HG03103 (cell line): ENCODE data around the gene PDGFA.

Experiments used
- ATAC-seq: cut with Tn5 transposase; IDR thresholded peaks from one replicate; pipeline ENCODE4 v1.9.1; 2021; ENCODE audit warnings: low read depth; ENCODE audit not compliant: unreplicated experiment

Gene PDGFA

DNA sequence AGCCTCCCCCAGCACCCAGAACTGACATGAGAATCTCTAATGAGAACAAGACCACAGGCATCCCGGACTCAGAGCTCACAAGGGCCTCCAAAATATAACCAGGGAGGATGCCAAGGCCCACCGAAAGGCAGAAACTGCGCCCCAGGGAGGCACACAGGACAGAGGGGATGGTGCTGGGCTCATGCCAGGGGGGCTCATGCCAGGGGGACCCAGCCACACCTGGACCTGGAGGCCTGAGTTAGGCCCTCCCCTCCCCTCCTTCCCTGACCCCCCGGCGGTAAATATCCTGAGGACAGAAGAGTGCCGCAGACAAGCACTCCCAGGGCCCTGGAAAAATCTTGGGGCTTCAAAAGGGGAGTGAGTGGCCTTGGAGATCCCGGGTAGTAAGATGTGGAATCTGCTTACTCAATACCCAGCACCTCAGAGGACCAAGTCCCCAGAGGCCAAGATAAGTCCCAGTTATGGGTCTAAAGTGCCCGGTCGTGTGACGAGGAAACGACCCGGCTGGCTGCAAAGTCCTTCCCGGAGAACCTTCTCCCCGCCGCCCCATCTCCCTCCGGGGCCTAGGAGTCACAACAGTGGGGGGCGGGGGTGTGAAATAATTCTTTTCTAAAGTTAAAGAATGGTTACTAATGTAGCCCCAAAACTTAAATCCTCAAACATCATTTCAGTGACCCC is 11.9 kb downstream of the PDGFA start:
- ATAC-seq, result no peak

GRCh38 chr7:506921-507622 is 12.6 kb downstream of the PDGFA start:
- no peak for ATAC-seq

GRCh38 chr7:506391-506831 is 13.2 kb downstream of the PDGFA start:
- ATAC-seq, result no peak

GRCh38 chr7:505171-505570 is 14.5 kb downstream of the PDGFA start:
- ATAC-seq, result no peak

DNA sequence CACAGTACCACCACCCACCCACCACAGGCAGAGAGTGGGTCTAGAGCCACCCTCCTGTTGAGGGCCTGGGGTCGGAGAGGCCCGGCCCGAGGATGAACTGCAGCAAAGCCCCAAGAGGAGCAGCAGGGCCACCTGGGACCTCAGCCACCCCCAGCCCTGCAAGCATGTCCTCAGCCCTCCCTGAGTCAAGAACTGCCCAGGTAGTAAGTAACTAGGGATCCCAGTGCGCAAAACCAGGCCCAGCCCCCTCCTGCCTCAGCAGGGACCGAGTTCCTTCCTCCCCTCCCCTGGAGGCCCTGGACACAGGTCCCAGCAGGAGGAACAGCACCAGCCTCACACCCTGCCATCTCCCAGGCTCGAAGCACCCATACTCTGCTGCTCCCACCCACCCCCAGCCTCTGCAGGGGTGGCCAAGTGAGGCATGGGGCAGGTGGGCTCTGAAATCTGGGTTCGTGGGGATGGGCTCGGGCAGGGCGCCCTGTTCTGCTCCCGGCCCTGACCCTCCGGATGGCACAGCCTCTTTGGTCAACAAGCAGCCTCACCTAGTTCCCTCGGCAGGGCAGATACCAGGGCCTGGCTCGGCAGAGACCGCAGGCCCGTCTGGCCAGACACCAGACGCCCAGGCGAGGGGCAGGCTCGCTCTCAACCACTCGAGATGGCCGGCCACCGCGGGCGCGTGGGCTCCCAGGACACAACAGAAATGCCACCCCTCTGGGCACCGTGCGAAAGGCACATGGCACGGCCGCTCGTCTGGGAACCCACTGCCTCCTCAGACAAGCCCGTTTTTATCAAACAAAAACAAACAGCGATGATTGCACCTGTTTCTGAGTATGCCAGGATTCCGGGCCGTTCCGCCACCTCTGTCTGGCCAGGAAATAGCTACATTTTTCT is 15.2 kb downstream of the PDGFA start:
- no peak for ATAC-seq

DNA sequence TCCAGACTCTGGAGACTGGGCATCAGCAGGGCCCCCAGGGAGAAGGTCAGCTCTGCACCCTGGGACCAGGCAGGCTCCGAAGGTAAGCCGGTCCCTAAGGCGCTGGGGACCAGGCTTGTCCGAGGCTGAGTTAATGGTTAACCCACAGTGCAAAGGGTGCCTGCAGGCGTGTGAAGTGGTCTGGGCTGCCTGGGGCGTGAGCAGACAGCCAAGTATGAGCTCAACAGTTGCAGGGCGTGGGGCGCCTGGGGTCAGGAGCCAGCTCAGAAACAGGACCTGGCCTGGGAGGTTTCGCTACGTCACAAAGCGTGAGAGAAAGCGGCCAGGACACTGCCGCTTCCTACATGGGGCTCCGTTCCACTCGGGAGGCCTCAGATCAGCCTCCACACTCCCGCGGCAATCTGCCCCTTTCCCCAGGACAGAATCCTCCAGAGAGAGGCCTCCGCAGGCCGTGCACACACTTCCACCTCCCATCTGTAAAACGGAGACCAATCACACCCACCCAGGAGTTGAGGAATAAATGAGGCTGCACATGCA is 16.0 kb downstream of the PDGFA start:
- ATAC-seq, result no peak

DNA sequence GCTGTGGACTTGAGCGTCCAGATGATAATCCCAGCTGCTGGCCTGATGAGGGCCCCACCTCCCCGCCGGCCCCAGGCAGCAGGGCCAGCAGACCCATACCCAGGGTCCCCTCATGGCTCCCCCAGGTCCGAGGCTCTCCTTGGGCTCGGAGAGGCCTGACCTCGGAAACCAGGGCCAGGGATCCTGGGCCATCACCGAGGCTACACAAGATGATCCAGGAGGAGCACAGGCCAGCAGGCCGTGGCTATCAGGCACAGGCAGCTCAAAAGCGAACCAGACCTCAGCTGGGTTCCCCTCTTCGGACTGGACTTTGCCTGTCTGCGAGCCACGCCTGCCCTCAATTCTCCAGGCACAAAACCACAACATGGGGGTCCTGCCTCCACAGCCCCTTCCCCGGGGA is 17.4 kb downstream of the PDGFA start:
- ATAC-seq, result no peak

GRCh38 chr7:501526-501925 is 18.1 kb downstream of the PDGFA start:
- no peak for ATAC-seq

GRCh38 chr7:500521-501420 is 18.9 kb downstream of the PDGFA start:
- ATAC-seq, result no peak

GRCh38 chr7:499853-500485 is 19.7 kb downstream of the PDGFA start:
- ATAC-seq, result no peak

DNA sequence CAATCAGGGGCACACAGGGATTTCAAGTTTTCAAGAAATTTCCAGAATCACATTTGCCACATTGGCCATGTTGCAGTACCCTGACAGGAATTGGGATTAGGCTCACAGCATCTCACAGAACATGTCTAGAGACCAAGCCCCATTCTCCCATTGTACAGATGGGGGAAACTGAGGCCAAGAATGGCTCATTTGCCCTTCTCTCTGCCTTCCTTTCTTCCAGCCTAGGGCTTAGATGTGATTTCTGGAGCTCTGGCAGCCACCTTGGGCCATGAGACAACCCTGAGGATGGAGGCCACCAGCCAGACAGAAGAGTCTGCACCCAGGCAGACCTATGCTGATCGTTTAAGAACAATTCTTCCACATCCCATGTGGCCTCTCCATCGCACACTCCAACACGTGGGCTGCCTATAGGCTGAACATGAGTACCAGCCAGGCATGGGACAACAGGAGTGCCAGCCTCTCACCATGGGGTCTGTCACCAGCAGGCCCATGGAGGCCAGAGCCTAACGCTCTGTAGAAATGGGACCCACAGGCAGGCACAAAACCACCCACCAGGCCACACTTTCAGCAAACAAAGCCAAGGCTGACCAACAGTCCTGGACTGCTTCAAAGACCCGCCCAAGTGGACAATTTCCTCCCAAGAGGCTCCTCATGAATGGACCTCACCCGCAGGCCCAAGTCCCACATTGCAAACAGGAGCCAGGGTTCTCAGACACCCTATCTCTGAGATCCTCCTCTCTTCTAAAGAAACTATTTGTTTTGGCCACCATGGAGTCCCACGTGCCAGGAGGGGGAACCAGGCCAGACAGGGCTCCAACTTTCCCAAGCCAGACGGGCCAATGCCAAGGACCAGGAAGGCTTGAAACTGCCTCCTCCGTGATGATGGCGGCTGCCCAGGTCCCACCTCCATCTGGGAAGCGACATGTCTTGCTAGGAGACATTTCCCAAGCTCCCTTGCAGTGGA is 20.7 kb downstream of the PDGFA start:
- ATAC-seq, result no peak

- no peak for ATAC-seq
Measured at GRCh38 chr7:497946-498655, 21.5 kb downstream of the PDGFA start.

- ATAC-seq, result no peak
Measured at GRCh38 chr7:497346-497745, 22.3 kb downstream of the PDGFA start.

GRCh38 chr7:496528-497295 is 22.9 kb downstream of the PDGFA start:
- no peak for ATAC-seq

DNA sequence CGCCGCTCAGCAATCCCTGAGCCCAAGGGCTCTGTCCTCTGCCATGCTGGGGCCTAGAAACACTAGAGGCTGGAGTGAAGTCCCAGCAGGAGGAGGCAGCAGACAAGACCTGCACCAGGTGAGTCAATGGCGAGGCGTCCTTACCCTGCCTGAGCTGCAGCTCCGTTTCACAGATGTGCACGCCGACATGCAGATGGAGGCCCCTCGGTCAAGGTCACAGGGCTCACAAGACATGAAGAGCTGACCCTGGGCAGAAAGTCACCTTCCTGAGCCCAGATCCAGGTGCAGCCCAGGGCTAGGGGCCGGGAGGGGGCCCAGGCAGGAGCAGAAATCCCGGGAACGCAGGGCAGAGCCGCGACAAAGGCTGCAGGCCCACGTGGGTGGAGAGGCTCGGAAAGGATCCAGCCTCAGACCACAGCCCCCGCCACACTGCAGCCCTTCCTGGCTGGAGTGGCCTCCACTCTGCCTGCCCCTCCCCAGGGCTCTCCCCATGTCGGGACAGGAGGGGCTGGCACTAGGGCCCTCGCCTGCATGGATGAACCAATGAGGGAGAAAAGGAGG is 23.8 kb downstream of the PDGFA start:
- ATAC-seq, result no peak

GRCh38 chr7:495326-495725 is 24.3 kb downstream of the PDGFA start:
- ATAC-seq, result no peak

DNA sequence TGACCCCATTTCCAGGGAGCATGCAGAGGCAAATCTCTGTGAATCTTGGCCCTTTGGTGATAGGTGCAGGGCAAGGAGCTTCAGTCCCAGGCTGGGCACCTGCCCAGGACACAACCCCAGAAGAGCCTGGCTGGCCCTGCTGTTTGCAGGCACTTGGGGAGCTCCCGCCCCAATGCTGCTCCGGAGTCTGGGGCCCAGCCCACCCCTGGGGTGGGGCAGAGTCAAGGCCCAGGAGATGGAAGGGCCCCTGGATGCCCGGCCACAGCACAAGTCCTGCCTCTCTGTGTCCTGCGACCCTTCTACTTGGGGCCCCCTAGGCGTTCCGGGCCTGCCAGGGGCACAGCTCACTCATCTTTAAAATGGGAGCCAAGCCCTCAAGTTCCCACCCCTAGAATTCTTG is 24.7 kb downstream of the PDGFA start:
- no peak for ATAC-seq
